Stomach (tissue), 9 donors: ENCODE results near the gene MYOM1. TPM values are rescaled to one million over a fixed set of nuclear protein-coding genes. Genes with fewer than 3 reads are reported as not detected.
A peak's percentile ranks its signal among the peaks of the same experiment; 100 is the strongest.

Experiments used
- DNase-seq, 2 donors: peaks; one replicate each; pipeline versions ENCODE4 v3.0.0 to v3.0.0-alpha.2; 2013 to 2019
- H3K27ac ChIP-seq, 5 donors: fragments of 200-600 bp in 4 of 5; sonication (generic) in 4 of 5; one replicate each; pipeline ENCODE4 v1.5.1; 2013 to 2019; ENCODE audit warnings: mild to moderate bottlenecking in 1 of 5, moderate library complexity in 1 of 5
- H3K27me3 ChIP-seq, 3 donors: fragments of 200-600 bp; sonication (generic); one replicate each; pipeline ENCODE4 v1.5.1; 2017 to 2019; ENCODE audit warnings: mixed run types in 1 of 3
- H3K36me3 ChIP-seq, 4 donors: fragments of 200-600 bp; sonication (generic); 1 replicate in 3 of 4; 2 replicates in 1 of 4; pipeline ENCODE4 v1.5.1; 2016 to 2019
- H3K4me1 ChIP-seq, 4 donors: fragments of 200-600 bp; sonication (generic); one replicate each; pipeline ENCODE4 v1.5.1; 2016 to 2019
- H3K4me3 ChIP-seq, 4 donors: fragments of 200-600 bp; sonication (generic) in 3 of 4; one replicate each; pipeline ENCODE4 v1.5.1; 2016 to 2019; ENCODE audit warnings: mild to moderate bottlenecking in 1 of 4
- H3K9me3 ChIP-seq, 4 donors: fragments of 200-600 bp; sonication (generic); one replicate each; pipeline ENCODE4 v1.5.1; 2016 to 2019
- EP300 ChIP-seq: sonication (generic); formaldehyde crosslinking; IDR thresholded peaks from one replicate; pipeline ENCODE4 v1.6.1; 2017; ENCODE audit warnings: antibody characterized with exemption
- POLR2A ChIP-seq, 4 donors: fragments of 450-650 bp; IDR thresholded peaks; one replicate each; pipeline ENCODE4 v1.6.1; 2016; ENCODE audit warnings: antibody characterized with exemption in 4 of 4, control low read depth in 2 of 4, mild to moderate bottlenecking in 1 of 4, moderate library complexity in 1 of 4
- POLR2AphosphoS5 ChIP-seq, 3 donors: sonication (generic); formaldehyde crosslinking; IDR thresholded peaks; one replicate each; pipeline ENCODE4 v1.6.1; 2016; ENCODE audit warnings: antibody characterized with exemption in 3 of 3
- WGBS, 5 donors: extraction: QIAGEN DNeasy Blood & Tissue Kit in 3 of 5; methylation state at CpG; one replicate each; pipeline versions ENCODE4 v1.1.5 to v1.1.7; 2013 to 2018; 5-methylcytosine and 5-hydroxymethylcytosine counted together
- intact Hi-C: fragments of 100-400 bp; cut with DNase I; formaldehyde crosslinking; loops from one replicate; pipeline ENCODE4 v1.15.1; 2023; ENCODE audit warnings: low total_unique reads
- polyA plus RNA-seq, 3 donors: library from polyadenylated mRNA; stranded (reverse); fragments of 200-250 nt; gene quantifications; one replicate each; pipeline ENCODE4 v1.2.3, GENCODE V29; 2013
- total RNA-seq, 5 donors: library from RNA; depleted of rRNA; stranded (reverse); fragments of >200 nt; gene quantifications; one replicate each; pipeline versions ENCODE4 v1.1.0 to v1.2.3, GENCODE V29; 2014 to 2016
- TF ChIP-seq, protein P1 (sequence below), 7 experiments: fragments of 450-650 bp in 4 of 7; fragments of 200-600 bp in 3 of 7; sonication (generic) in 3 of 7; IDR thresholded peaks; one replicate each; pipeline ENCODE4 v1.5.1; 2016 to 2019; ENCODE audit warnings: antibody characterized with exemption in 7 of 7, control low read depth in 2 of 7, mild to moderate bottlenecking in 1 of 7
- donor health status: healthy with polysubstance abuse.
- donor health status: Bipolar disorder and iron deficiency.
- donor health status: healthy.

MYOM1 gene
- total and polyA plus RNA-seq, 8 donors: 1.2 to 37.9 (median 3.5) TPM

DNA sequence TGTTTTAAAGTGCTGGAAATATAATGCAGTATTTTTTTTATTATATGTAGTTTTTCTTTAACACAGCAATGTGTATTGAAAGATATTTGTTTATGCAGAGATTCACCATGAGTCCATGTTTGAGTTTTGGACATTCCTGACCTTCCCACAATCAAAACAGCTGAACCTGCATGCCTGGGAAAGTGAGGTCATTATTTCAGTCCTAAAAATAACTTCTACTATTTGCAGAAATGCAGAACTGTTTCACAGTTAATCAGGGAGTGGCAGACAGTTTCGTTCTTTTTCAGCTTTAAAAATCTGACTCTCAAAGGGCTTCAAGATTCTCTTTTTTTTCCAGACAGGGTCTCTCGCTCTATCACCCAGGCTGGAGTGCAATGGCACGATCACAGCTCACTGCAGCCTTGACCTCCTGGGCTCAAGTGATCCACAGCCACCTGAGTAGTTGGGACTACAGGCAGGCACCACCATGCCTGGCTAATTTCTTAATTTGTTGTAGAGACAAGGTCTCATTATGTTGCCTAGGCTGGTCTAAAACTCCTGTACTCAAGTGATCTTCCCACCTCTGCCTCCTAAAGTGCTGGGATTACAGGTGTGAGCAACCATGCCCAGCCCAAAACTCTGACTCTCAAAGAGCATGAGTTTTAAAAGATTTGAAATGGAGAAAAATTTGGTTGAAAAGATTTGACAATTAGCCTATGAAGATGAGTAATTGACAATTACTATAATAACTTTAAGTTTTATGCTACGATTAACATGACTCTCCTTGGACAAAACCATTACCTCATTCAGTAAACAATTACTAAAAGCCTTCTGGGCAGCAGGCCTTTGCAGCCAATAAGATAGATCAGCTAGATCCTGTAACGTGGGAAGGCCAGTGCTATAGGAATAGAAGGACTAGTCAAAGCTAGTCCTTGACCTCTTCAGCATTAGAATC is 37.2 kb upstream of the MYOM1 start:
- Histone ChIP-seq H3K9me3 (no peaks in the 10 kb centered on the region), H3K4me1 (peaks cover 38 to 80% (median 49%) of the 10 kb centered on the region in 4 donors), H3K27ac (peak overlapping the region; percentile 78 to 97 (median 86)), H3K27me3 (no peaks in the 10 kb centered on the region), H3K4me3 (no peak overlapping the region), H3K36me3 (peaks cover 54 to 61% (median 58%) of the 10 kb centered on the region in 4 donors)
- TF ChIP-seq EP300: no peak
- TF ChIP-seq POLR2AphosphoS5 (IDR thresholded peaks at IDR 0.05): peak in 1 of 3 donors; percentile 54
- DNase-seq: peak; percentile 49 to 82
- intact Hi-C loops: no loop called here
- WGBS, 5 donors: 28 to 45% (median 37%) methylated on average over 5 of the region's 5 CpGs

DNA sequence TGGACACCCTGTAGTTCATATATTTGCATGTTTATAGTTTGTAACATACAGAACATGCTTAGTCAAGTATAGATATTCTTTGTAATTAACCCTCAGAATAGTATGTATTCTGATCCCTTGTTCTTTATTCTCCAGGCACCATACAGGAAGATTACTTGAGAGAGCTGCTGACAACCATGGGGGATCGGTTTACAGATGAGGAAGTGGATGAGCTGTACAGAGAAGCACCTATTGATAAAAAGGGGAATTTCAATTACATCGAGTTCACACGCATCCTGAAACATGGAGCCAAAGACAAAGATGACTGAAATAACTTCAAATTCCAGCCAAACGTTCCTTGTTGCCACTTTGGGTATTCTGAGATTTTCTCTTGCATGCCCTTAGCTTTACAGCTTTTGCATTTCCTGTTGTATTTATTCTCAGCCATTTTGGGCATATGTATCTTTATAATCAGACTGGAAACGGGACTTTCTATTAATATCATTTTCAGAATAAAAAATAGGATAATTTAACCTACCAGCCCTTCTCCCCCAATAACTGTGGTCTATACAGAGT is 35.9 kb upstream of the MYOM1 start:
- DNase-seq: no peak
- no peaks in the 10 kb centered on the region for H3K27me3 ChIP-seq
- H3K4me1 ChIP-seq: peaks cover 48 to 89% (median 53%) of the 10 kb centered on the region in 4 donors
- H3K36me3 ChIP-seq: peaks cover 54 to 61% (median 58%) of the 10 kb centered on the region in 4 donors
- peak overlapping the region in 4 of 5 donors; percentile 78 to 90 (median 84) for H3K27ac ChIP-seq
- TF ChIP-seq, protein P1, sequence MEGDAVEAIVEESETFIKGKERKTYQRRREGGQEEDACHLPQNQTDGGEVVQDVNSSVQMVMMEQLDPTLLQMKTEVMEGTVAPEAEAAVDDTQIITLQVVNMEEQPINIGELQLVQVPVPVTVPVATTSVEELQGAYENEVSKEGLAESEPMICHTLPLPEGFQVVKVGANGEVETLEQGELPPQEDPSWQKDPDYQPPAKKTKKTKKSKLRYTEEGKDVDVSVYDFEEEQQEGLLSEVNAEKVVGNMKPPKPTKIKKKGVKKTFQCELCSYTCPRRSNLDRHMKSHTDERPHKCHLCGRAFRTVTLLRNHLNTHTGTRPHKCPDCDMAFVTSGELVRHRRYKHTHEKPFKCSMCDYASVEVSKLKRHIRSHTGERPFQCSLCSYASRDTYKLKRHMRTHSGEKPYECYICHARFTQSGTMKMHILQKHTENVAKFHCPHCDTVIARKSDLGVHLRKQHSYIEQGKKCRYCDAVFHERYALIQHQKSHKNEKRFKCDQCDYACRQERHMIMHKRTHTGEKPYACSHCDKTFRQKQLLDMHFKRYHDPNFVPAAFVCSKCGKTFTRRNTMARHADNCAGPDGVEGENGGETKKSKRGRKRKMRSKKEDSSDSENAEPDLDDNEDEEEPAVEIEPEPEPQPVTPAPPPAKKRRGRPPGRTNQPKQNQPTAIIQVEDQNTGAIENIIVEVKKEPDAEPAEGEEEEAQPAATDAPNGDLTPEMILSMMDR (IDR thresholded peaks at IDR 0.05): no peak
- intact Hi-C loops: no loop called here
- WGBS, 5 donors: 51 to 73% (median 63%) methylated on average over 5 of the region's 5 CpGs
- H3K4me3 ChIP-seq: no peak overlapping the region
- no peaks in the 10 kb centered on the region for H3K9me3 ChIP-seq

DNA sequence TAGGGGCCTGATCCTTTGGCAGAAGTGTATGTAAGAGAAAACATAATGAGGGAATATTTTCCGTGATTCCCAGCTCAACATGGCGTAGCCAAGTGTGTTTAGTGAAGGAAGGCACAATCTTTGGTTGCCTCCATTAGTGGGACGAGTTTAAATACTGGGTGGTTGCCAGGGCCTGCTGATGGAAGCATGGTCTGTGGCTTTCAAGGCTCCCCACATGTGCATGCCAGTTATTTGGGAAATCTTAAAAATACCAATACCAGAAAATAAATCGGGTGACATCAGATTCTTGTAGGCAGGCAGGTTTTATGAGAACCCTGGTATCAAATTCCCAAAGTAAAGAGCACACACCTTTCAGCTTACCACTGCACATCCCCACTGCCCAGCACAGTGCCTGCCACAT is 35.0 kb upstream of the MYOM1 start:
- Histone ChIP-seq H3K27ac (peak overlapping the region in 3 of 5 donors; percentile 61 to 90 (median 82)), H3K36me3 (peaks cover 54 to 68% (median 59%) of the 10 kb centered on the region in 4 donors), H3K27me3 (no peaks in the 10 kb centered on the region), H3K4me3 (no peak overlapping the region), H3K9me3 (no peaks in the 10 kb centered on the region), H3K4me1 (peaks cover 52 to 90% (median 54%) of the 10 kb centered on the region in 4 donors)
- intact Hi-C loops: no loop called here
- 79 to 87% (median 83%) methylated on average over 4 of the region's 4 CpGs for WGBS, 5 donors
- DNase-seq: no peak
- no peak for TF ChIP-seq POLR2A (IDR thresholded peaks at IDR 0.05)
- TF ChIP-seq POLR2AphosphoS5 (IDR thresholded peaks at IDR 0.05): no peak
- TF ChIP-seq, protein P1 (IDR thresholded peaks at IDR 0.05): no peak
- TF ChIP-seq EP300: no peak

DNA sequence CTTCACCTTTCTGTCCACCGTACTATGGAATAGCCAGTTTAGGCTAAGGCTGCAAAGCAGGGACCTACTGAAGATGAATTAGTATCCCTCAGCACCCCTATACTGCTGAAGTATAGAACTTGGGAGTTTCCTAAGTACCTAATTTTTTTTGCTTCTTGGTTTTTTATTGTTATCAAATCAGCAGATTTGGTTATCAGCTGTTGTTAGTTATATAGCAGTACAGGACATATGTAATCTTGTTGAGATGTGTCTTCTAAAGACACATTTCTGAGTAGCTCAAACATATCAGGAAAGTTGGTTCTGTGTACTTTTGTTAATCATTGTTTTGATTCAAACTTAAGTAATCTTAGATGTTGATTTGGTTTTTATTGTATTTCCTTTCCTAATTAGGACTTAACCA is 33.1 kb upstream of the MYOM1 start:
- TF ChIP-seq EP300 (no peak), POLR2A (IDR thresholded peaks at IDR 0.05) (no peak), POLR2AphosphoS5 (IDR thresholded peaks at IDR 0.05) (no peak)
- TF ChIP-seq, protein P1 (IDR thresholded peaks at IDR 0.05): no peak
- Histone ChIP-seq H3K9me3 (no peaks in the 10 kb centered on the region), H3K27me3 (no peaks in the 10 kb centered on the region), H3K4me1 (peaks cover 53 to 91% (median 65%) of the 10 kb centered on the region in 4 donors), H3K4me3 (no peak overlapping the region), H3K36me3 (peaks cover 47 to 62% (median 54%) of the 10 kb centered on the region in 4 donors), H3K27ac (peak overlapping the region in 4 of 5 donors; percentile 9 to 100 (median 63))
- no peak for DNase-seq
- intact Hi-C loops: no loop called here
- 56 to 97% (median 78%) methylated on average over 1 of the region's 1 CpG for WGBS, 5 donors
